GM23338 (cell line): ENCODE measurements around the gene GIPC1. TPM values are rescaled to one million over a fixed set of nuclear protein-coding genes. Genes with fewer than 3 reads are reported as not detected.

ENCODE experiments used
- ATAC-seq: fragments of 200-7000 bp; cut with Tn5 transposase; 3 replicates; pipeline ENCODE4 v1.9.1; 2020
- DNase-seq: peaks from one replicate; pipeline ENCODE4 v3.0.0-alpha.2; 2015; ENCODE audit warnings: low spot score
- H2AFZ ChIP-seq: fragments of 200-600 bp; sonication (generic); 2 replicates; pipeline ENCODE4 v1.8.0; 2016; ENCODE audit warnings: antibody characterized with exemption, mild to moderate bottlenecking, moderate library complexity
- H3F3A ChIP-seq: fragments of 200-600 bp; sonication (generic); replicated peaks from 2 replicates; pipeline ENCODE4 v1.8.0; 2017; ENCODE audit warnings: antibody characterized with exemption, mixed run types, low read depth
- H3K27ac ChIP-seq: fragments of 200-600 bp; sonication (generic); 2 replicates; pipeline ENCODE4 v1.6.1; 2016; ENCODE audit warnings: low read depth
- H3K27me3 ChIP-seq: fragments of 200-600 bp; sonication (generic); 2 replicates; pipeline ENCODE4 v1.8.0; 2016; ENCODE audit warnings: mild to moderate bottlenecking, mixed run types, moderate library complexity; ENCODE audit not compliant: insufficient read depth
- H3K36me3 ChIP-seq: fragments of 200-600 bp; sonication (generic); 2 replicates; pipeline ENCODE4 v1.8.0; 2016; ENCODE audit warnings: mild to moderate bottlenecking; ENCODE audit not compliant: insufficient read depth
- H3K4me1 ChIP-seq: fragments of 200-600 bp; sonication (generic); 2 replicates; pipeline ENCODE4 v1.8.0; 2016; ENCODE audit warnings: mild to moderate bottlenecking, moderate library complexity; ENCODE audit not compliant: insufficient read depth
- H3K4me2 ChIP-seq: fragments of 200-600 bp; sonication (generic); 2 replicates; pipeline ENCODE4 v1.7.1; 2017; ENCODE audit warnings: mixed run types
- H3K4me3 ChIP-seq: fragments of 200-600 bp; sonication (generic); 2 replicates; pipeline ENCODE4 v1.6.1; 2016; ENCODE audit warnings: mixed run types
- H3K79me2 ChIP-seq: fragments of 200-600 bp; sonication (generic); replicated peaks from 2 replicates; pipeline ENCODE4 v1.8.0; 2017; ENCODE audit warnings: mild to moderate bottlenecking; ENCODE audit not compliant: insufficient read depth
- H3K9me2 ChIP-seq: fragments of 200-600 bp; sonication (generic); 2 replicates; pipeline ENCODE4 v1.8.0; 2017; ENCODE audit not compliant: insufficient read depth
- H4K20me1 ChIP-seq: fragments of 200-600 bp; sonication (generic); replicated peaks from 2 replicates; pipeline ENCODE4 v1.8.0; 2017; ENCODE audit warnings: mild to moderate bottlenecking; ENCODE audit not compliant: insufficient read depth
- H3K27ac Mint-ChIP-seq: 2 replicates; pipeline ENCODE4 v1.8.0; 2020; ENCODE audit warnings: inconsistent platforms, mild to moderate bottlenecking, moderate library complexity, mixed read lengths
- H3K27me3 Mint-ChIP-seq: 3 replicates; pipeline ENCODE4 v1.8.0; 2022; ENCODE audit warnings: low read depth, mild to moderate bottlenecking, moderate library complexity, mixed read lengths, inconsistent platforms; ENCODE audit not compliant: insufficient read depth, poor library complexity
- H3K36me3 Mint-ChIP-seq: 3 replicates; pipeline ENCODE4 v1.8.0; 2021; ENCODE audit warnings: low read depth, mild to moderate bottlenecking, inconsistent platforms, moderate library complexity, mixed read lengths
- H3K4me1 Mint-ChIP-seq: 3 replicates; pipeline ENCODE4 v1.8.0; 2020; ENCODE audit warnings: mild to moderate bottlenecking, inconsistent platforms, mixed read lengths
- H3K4me3 Mint-ChIP-seq: 3 replicates; pipeline ENCODE4 v1.8.0; 2021; ENCODE audit warnings: moderate library complexity, mild to moderate bottlenecking, inconsistent platforms, mixed read lengths
- H3K9me3 Mint-ChIP-seq: 3 replicates; pipeline ENCODE4 v1.8.0; 2020; ENCODE audit warnings: moderate library complexity, mild to moderate bottlenecking, inconsistent platforms, mixed read lengths
- CREB1 ChIP-seq: fragments of 250-450 bp; sonication (Bioruptor Pico); IDR thresholded peaks from 2 replicates; pipeline ENCODE4 v1.5.0; 2020; ENCODE audit warnings: low read depth, mild to moderate bottlenecking, moderate library complexity
- CTCF ChIP-seq, 2 experiments: fragments of 200-600 bp in 1 of 2; sonication (generic) in 1 of 2; conservative IDR thresholded peaks; 2 replicates each; pipeline versions ENCODE4 v1.5.1 to v1.6.1; 2016 to 2017; ENCODE audit warnings: antibody characterized with exemption in 2 of 2, low read depth in 2 of 2, mild to moderate bottlenecking in 2 of 2, moderate library complexity in 1 of 2
- ETS1 ChIP-seq: IDR thresholded peaks from 2 replicates; pipeline ENCODE4 v1.6.1; 2016; ENCODE audit warnings: antibody characterized with exemption
- EZH2 ChIP-seq: fragments of 200-600 bp; sonication (generic); IDR thresholded peaks from one replicate; pipeline ENCODE4 v1.8.0; 2017; ENCODE audit warnings: antibody characterized with exemption, mild to moderate bottlenecking, low read depth; ENCODE audit not compliant: unreplicated experiment
- EZH2phosphoT487 ChIP-seq: fragments of 200-600 bp; sonication (generic); IDR thresholded peaks from one replicate; pipeline ENCODE4 v1.8.1; 2018; ENCODE audit warnings: antibody characterized with exemption; ENCODE audit not compliant: unreplicated experiment
- JUNB ChIP-seq: IDR thresholded peaks from one replicate; pipeline ENCODE4 v1.6.1; 2016; ENCODE audit warnings: antibody characterized with exemption; ENCODE audit not compliant: unreplicated experiment
- NANOG ChIP-seq: IDR thresholded peaks from 2 replicates; pipeline ENCODE4 v1.6.1; 2016; ENCODE audit warnings: antibody characterized with exemption, borderline replicate concordance
- POLR2AphosphoS5 ChIP-seq: IDR thresholded peaks from 2 replicates; pipeline ENCODE4 v1.6.1; 2016; ENCODE audit warnings: antibody characterized with exemption, low read depth
- REST ChIP-seq: IDR thresholded peaks from one replicate; pipeline ENCODE4 v1.6.1; 2018; ENCODE audit warnings: antibody characterized with exemption; ENCODE audit not compliant: unreplicated experiment
- STAT1 ChIP-seq: IDR thresholded peaks from one replicate; pipeline ENCODE4 v1.6.1; 2016; ENCODE audit warnings: antibody characterized with exemption; ENCODE audit not compliant: unreplicated experiment
- ZNF114 ChIP-seq: fragments of 250-450 bp; sonication (Bioruptor Pico); IDR thresholded peaks from 2 replicates; pipeline ENCODE4 v1.5.0; 2020; ENCODE audit warnings: mild to moderate bottlenecking, moderate library complexity
- ZNF331 ChIP-seq: fragments of 250-450 bp; sonication (Bioruptor Pico); IDR thresholded peaks from 2 replicates; pipeline ENCODE4 v1.5.0; 2020; ENCODE audit warnings: low read depth, mild to moderate bottlenecking, moderate library complexity
- polyA plus RNA-seq: library from polyadenylated mRNA; unstranded; fragments of >200 nt; fragmentation: Nextera tagmentation; extraction: Ambion mirVana; gene quantifications from 2 replicates; pipeline ENCODE4 v1.2.1, GENCODE V29; 2016
- total RNA-seq: library from RNA; depleted of rRNA; stranded (reverse); fragments of >200 nt; shearing (Covaris generic); gene quantifications from 2 replicates; pipeline ENCODE4 v1.2.3, GENCODE V29; 2014

The GIPC1 gene
- total and polyA plus RNA-seq, 2 experiments from 2014 or later = 51.6 to 106 TPM

DNA sequence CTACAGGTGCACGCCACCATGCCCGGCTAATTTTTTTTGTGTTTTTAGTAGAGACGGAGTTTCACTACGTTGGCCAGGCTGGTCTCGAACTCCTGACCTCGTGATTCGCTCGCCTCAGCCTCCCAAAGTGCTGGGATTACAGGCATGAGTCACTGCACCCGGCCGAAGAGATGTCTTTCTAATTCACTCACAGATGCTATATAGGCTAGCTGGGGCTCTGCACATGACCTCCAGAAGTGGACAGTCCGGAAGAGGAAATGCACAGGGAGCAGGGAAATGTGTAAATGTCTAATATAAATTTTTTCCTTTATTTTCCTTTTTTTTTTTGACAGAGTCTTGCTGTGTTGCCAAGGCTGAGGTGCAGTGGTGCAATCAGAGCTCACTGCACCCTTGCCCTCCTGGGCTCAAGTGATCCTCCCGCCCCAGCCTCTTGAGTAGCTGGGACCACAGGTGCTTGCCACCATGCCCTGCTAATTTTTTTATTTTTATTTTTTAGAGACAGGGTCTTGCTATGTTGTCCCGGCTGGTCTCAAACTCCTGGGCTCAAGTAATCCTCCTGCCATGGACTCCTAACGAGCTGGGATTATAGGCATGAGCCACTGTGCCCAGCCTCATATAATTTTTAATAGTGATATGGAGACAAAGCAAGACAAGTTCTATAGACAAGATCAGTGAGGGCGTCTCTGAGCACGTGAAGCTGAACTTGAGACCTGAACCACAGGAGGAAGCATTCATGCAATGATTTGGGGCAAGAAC is 8.4 kb downstream of the GIPC1 start:
- Histone ChIP-seq H4K20me1 (peaks cover 10% of the 10 kb centered on the region), H3K4me1 (no peaks in the 10 kb centered on the region)
- H3K4me1 Mint-ChIP-seq = peaks cover 2% of the 10 kb centered on the region; the same call in 2 of the 3 replicates

GRCh38 chr19:14482172-14482941 is 13.6 kb downstream of the GIPC1 start:
- Histone ChIP-seq H3F3A (peaks cover 11% of the 10 kb centered on the region), H3K9me2 (no peaks in the 10 kb centered on the region), H3K4me2 (no peak overlapping the region), H2AFZ (no peak overlapping the region), H3K4me1 (no peaks in the 10 kb centered on the region; the same call in 1 of the 2 replicates), H3K79me2 (no peaks in the 10 kb centered on the region), H4K20me1 (peaks cover 6% of the 10 kb centered on the region), H3K4me3 (no peak overlapping the region), H3K27ac (no peak overlapping the region), H3K27me3 (no peaks in the 10 kb centered on the region), H3K36me3 (peaks cover 5% of the 10 kb centered on the region; the same call in 1 of the 2 replicates)
- no peak for ATAC-seq
- Mint-ChIP-seq H3K36me3 (peaks cover 28% of the 10 kb centered on the region), H3K4me1 (peaks cover 5% of the 10 kb centered on the region; the same call in 2 of the 3 replicates), H3K9me3 (no peaks in the 10 kb centered on the region), H3K4me3 (no peak overlapping the region), H3K27me3 (peaks cover 9% of the 10 kb centered on the region), H3K27ac (no peak overlapping the region)
- no peak for DNase-seq
- TF ChIP-seq EZH2 (no peak), STAT1 (no peak), ETS1 (no peak), ZNF331 (CRISPR knock-in tag) (no peak), NANOG (no peak), ZNF114 (no peak), REST (no peak), JUNB (no peak), CREB1 (no peak), CTCF (conservative IDR thresholded peaks at IDR 0.05; ENCODE audit: low read depth in 2 of 2) (no peak), EZH2phosphoT487 (no peak)

More for the DNA sequence above, 8.4 kb downstream of the GIPC1 start:
- Histone ChIP-seq H3K27me3 (no peaks in the 10 kb centered on the region), H3K9me2 (no peaks in the 10 kb centered on the region), H3F3A (peaks cover 4% of the 10 kb centered on the region; the same call in 1 of the 2 replicates), H3K4me2 (no peak overlapping the region), H3K27ac (no peak overlapping the region), H3K36me3 (peaks cover 11% of the 10 kb centered on the region), H2AFZ (no peak overlapping the region), H3K79me2 (no peaks in the 10 kb centered on the region), H3K4me3 (no peak overlapping the region)
- DNase-seq (no peak), ATAC-seq (no peak)
- H3K4me3 Mint-ChIP-seq = no peak overlapping the region
- H3K27ac Mint-ChIP-seq = no peak overlapping the region
- H3K36me3 Mint-ChIP-seq = peaks cover 48% of the 10 kb centered on the region
- H3K9me3 Mint-ChIP-seq = no peaks in the 10 kb centered on the region
- H3K27me3 Mint-ChIP-seq = peaks cover 5% of the 10 kb centered on the region
- no peak for TF ChIP-seq NANOG
- no peak for TF ChIP-seq POLR2AphosphoS5
- TF ChIP-seq ETS1 = no peak
- no peak for TF ChIP-seq STAT1
- TF ChIP-seq EZH2 = no peak
- TF ChIP-seq JUNB = no peak
- TF ChIP-seq CREB1 = no peak
